ENCODE measurements around the gene CACNA1F. TPM values are rescaled to one million over a fixed set of nuclear protein-coding genes. Genes with fewer than 3 reads are reported as not detected.

The CACNA1F gene
- total RNA-seq = under 1 TPM in 3 of 4 donors, not detected in 1; 0.10 to 0.21 (median 0.13) TPM

GRCh38 chrX:49233176-49233575 is at the start of gene CACNA1F:
CACNA1F (minus strand) TSS chrX:49233340; CDS start chrX:49233309, 31 bp downstream.
- Histone ChIP-seq H3K36me3 (no peaks in the 10 kb centered on the region), H3K27ac (no peak within 1 kb of the TSS), H3K4me1 (peaks cover 0 to 3% of the 10 kb centered on the region in 2 donors), H3K9me3 (no peaks in the 10 kb centered on the region), H3K4me3 (replicated peaks in 1 of 3) (no peak within 1 kb of the TSS), H3K27me3 (no peaks in the 10 kb centered on the region)
- intact Hi-C loops (cut with DNase I) = no loop called here
- WGBS, 2 donors = 87 to 89% methylated on average over 9 of the region's 9 CpGs
- TF ChIP-seq CTCF (IDR thresholded peaks at IDR 0.05) (no peak), POLR2A (IDR thresholded peaks at IDR 0.05) (no peak)
- no peak for DNase-seq

- peaks cover 4 to 11% of the 10 kb centered on the region in 2 donors for H3K4me1 ChIP-seq
- no peaks in the 10 kb centered on the region for H3K36me3 ChIP-seq
- 59 to 62% methylated on average over 11 of the region's 11 CpGs for WGBS, 2 donors
- no peaks in the 10 kb centered on the region for H3K27me3 ChIP-seq
- no peaks in the 10 kb centered on the region for H3K9me3 ChIP-seq
- no peak for DNase-seq
- no peak overlapping the region for H3K27ac ChIP-seq
- intact Hi-C loops (cut with DNase I) = no loop called here
- no peak for TF ChIP-seq POLR2A (IDR thresholded peaks at IDR 0.05)
- TF ChIP-seq CTCF (IDR thresholded peaks at IDR 0.05) = no peak
- no peak overlapping the region for H3K4me3 ChIP-seq (replicated peaks in 1 of 3)
Observed at GRCh38 chrX:49282647-49283011, 49.5 kb upstream of the CACNA1F start.

DNA sequence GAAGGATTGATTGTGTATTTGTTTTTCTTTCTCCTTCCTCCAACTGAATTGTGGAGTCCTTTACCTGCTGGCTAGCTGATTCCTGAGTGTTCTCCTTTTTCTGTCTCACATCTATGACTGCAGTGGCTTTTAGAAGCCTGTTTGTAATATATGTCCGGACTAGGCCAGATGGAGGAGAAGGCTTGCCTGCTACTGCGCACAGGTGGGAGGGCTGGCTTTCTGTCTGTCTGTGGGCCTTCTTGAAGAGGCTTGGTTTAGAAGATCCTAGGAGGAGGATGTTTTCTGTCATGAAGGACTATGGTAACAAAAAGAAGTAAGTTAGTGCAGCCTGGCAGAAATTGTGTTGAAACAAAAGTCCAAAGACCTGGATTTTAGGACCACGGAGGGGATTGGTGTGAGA is 44.9 kb upstream of the CACNA1F start:
- Histone ChIP-seq H3K9me3 (no peaks in the 10 kb centered on the region), H3K4me3 (replicated peaks in 1 of 3) (no peak overlapping the region), H3K27ac (peak overlapping the region; percentile 33 to 50 (median 47)), H3K36me3 (no peaks in the 10 kb centered on the region), H3K4me1 (peaks cover 10 to 19% of the 10 kb centered on the region in 2 donors), H3K27me3 (no peaks in the 10 kb centered on the region)
- no peak for DNase-seq
- intact Hi-C loops (cut with DNase I) = no loop called here
- TF ChIP-seq CTCF (IDR thresholded peaks at IDR 0.05) (no peak), POLR2A (IDR thresholded peaks at IDR 0.05) (no peak)
- WGBS, 2 donors = 66 to 77% methylated on average over 3 of the region's 3 CpGs

- H3K4me1 ChIP-seq = peaks cover 10 to 19% of the 10 kb centered on the region in 2 donors
- no peaks in the 10 kb centered on the region for H3K27me3 ChIP-seq
- 28 to 47% methylated on average over 3 of the region's 3 CpGs for WGBS, 2 donors
- H3K4me3 ChIP-seq (replicated peaks in 1 of 3) = no peak overlapping the region
- no peak for DNase-seq
- H3K27ac ChIP-seq = peak overlapping the region; percentile 33 to 61 (median 47)
- TF ChIP-seq POLR2A (IDR thresholded peaks at IDR 0.05) (no peak), CTCF (IDR thresholded peaks at IDR 0.05) (no peak)
- H3K36me3 ChIP-seq = no peaks in the 10 kb centered on the region
- no peaks in the 10 kb centered on the region for H3K9me3 ChIP-seq
- intact Hi-C loops (cut with DNase I) = no loop called here
Observed at GRCh38 chrX:49277535-49277830, 44.3 kb upstream of the CACNA1F start.

GRCh38 chrX:49276671-49277534 is 43.8 kb upstream of the CACNA1F start:
- TF ChIP-seq POLR2A (IDR thresholded peaks at IDR 0.05) (no peak), CTCF (IDR thresholded peaks at IDR 0.05) (no peak)
- Histone ChIP-seq H3K9me3 (no peaks in the 10 kb centered on the region), H3K36me3 (no peaks in the 10 kb centered on the region), H3K27ac (peak overlapping the region; percentile 47 to 61 (median 58)), H3K27me3 (no peaks in the 10 kb centered on the region), H3K4me3 (replicated peaks in 1 of 3) (no peak overlapping the region), H3K4me1 (peaks cover 10 to 25% of the 10 kb centered on the region in 2 donors)
- intact Hi-C loops (cut with DNase I) = no loop called here
- 53 to 67% methylated on average over 5 to 15 of the region's 19 CpGs for WGBS, 2 donors
- peak; percentile 85 to 89 for DNase-seq

Measured in thyroid gland (tissue), 4 donors.